Measurements from ENCODE around the gene CD300LF. TPM values are rescaled to one million over a fixed set of nuclear protein-coding genes. Genes with fewer than 3 reads are reported as not detected.

CD300LF gene
- total RNA-seq, 1 donor from 2014 or later: not detected

DNA sequence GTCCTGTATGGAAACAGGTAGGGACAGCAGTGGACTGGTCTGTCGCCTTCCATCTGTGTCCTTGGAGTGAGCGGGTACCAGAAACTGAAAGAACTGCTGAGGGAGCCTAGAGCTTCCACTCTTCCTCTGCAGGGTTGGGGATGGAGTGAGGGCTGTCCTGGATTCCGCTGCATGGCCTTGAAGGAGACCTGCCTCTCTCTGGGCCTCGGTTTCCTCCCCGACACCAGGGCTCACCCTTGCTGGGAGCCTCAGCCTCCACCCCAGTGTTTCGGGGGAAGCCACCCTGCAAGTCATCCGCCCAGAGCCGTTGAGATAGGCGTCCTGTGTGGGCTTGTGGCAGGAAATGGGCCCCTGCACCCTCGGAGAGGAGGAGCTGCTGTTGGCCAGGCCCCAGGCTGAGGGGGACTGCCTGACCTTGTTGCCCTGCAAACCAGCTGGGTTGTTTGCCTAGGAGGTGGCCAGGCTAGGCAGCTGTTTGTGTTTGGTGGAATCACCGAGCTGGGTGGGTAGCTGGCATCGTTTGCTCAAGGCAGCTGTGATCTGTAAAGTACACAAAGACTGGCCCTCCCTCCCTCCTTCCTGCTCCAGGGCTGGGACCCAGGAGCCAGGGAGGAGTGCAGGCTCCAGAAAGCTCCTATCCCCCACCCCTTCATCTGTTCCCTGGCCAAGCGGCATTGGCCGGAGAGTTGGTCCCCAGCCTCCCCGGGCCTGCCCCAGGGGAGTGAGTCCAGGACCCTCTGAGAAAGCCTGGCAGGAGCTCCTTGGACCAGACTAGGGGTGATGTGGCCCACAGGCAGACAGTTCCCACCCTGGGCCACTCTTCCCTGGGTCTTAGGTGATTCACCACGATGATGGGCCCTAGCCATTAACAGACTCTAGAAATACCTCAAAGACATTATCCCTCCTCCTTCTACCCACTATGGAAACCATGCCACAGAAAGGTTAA lies 25.6 kb upstream of the CD300LF start:
- no peak overlapping the region for H3K4me3 Mint-ChIP-seq (ENCODE audit: unreplicated experiment)
- no peak overlapping the region for H3K27ac Mint-ChIP-seq (ENCODE audit: unreplicated experiment)
- no peak for TF ChIP-seq CTCF (IDR thresholded peaks at IDR 0.05)
- H3K4me1 Mint-ChIP-seq (ENCODE audit: low read depth): peaks cover 25% of the 10 kb centered on the region
- peaks cover 28% of the 10 kb centered on the region for H3K27me3 Mint-ChIP-seq (ENCODE audit: low read depth)
- DNase-seq (ENCODE audit: low spot score): peak; percentile 68
- H3K9me3 Mint-ChIP-seq (ENCODE audit: low read depth): no peaks in the 10 kb centered on the region
- H3K36me3 Mint-ChIP-seq (ENCODE audit: low read depth): no peaks in the 10 kb centered on the region

DNA sequence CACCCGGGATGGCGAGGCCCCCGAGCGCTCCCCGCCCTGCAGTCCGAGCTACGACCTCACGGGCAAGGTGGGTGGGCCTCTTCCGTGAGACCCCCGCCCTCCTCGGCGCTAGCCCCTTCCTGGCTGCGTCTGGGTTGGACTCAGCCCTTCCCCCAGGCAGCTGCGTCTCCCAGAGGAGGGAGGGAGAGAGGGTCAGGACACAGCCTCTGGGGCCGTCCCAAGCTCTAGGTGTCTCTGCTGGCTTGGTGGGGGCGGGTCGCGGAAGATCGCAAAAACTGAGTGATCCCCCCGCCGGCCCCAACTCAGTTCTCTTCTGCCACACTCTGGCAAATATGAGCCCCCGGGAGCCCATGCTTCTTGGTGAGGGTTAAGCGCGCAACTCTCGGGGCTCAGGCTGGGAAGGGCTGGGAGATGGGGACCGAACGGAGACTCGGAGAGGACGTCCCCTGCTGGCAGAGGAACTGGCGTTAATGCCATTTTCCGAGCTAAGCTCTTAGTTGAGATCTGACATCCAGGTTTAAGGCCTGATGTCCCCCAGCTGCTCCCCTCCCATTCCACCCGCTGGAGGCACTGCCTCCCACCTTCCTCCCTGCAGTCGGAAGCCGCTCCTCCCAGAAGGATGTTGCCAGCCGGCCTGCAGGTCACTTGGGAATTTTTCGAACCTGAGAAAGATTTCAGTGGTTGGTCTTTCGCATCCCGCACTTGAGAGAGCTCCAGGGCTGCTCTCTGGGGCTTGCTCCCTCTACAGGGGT lies 24.8 kb upstream of the CD300LF start:
- peak; percentile 72 for DNase-seq (ENCODE audit: low spot score)
- TF ChIP-seq CTCF (IDR thresholded peaks at IDR 0.05): peak; percentile 73

DNA sequence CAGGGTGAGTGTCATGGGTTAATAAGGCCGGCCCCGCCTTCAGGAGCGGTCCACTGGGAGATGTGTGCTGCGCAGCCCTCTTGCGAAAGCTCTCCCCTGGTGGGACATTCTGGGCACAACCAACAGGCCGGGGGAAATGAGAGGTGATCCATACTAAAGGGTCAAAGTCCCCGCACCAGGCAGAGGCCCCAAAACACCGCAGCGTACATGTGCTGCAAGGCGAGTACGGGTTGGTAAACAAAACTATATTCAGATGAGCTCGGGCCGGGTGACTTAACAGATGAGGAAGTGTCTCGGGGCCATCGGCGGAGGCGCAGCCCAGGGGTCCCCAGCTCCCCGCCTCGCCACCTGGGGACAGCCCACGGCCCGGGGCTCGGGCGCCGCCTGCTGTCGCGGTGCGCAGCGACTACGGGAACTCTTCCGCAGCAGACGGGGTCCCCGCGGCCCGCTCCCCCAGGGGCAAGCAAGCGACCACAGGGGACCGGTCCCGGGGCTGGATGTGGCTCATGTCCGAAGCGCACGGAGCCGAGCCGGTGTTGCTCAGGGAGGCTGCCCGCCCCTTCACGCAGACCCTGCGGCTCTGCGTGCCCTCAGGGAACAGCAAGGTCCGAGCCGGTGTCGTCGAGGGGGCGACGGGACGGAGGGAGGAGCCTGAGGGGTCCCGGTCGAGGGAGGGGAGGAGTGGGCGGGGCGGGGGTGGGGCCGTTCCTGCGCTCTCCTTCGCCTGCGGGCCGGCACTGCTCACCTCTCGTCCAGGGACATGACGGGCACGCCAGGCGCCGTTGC lies 24.0 kb upstream of the CD300LF start, which contains the start of gene RAB37:
RAB37 (plus strand) TSS at position 744 of the 786 bp plus-strand sequence; CDS start at position 761, 17 bp downstream.
- DNase-seq (ENCODE audit: low spot score): peak; percentile 89
- H3K4me1 Mint-ChIP-seq (ENCODE audit: low read depth): peaks cover 12% of the 10 kb centered on the region
- peak; percentile 68 for TF ChIP-seq CTCF (IDR thresholded peaks at IDR 0.05)
- peak within 1 kb of the TSS; percentile 19 for H3K4me3 Mint-ChIP-seq (ENCODE audit: unreplicated experiment)
- peaks cover 28% of the 10 kb centered on the region for H3K27me3 Mint-ChIP-seq (ENCODE audit: low read depth)
- H3K27ac Mint-ChIP-seq (ENCODE audit: unreplicated experiment): no peak within 1 kb of the TSS
- H3K36me3 Mint-ChIP-seq (ENCODE audit: low read depth): no peaks in the 10 kb centered on the region
- no peaks in the 10 kb centered on the region for H3K9me3 Mint-ChIP-seq (ENCODE audit: low read depth)

More for the DNA sequence above, 24.8 kb upstream of the CD300LF start:
- Mint-ChIP-seq H3K27ac (ENCODE audit: unreplicated experiment) (no peak overlapping the region), H3K4me1 (ENCODE audit: low read depth) (peaks cover 19% of the 10 kb centered on the region), H3K4me3 (ENCODE audit: unreplicated experiment) (peak overlapping the region; percentile 19), H3K9me3 (ENCODE audit: low read depth) (no peaks in the 10 kb centered on the region), H3K36me3 (ENCODE audit: low read depth) (no peaks in the 10 kb centered on the region), H3K27me3 (ENCODE audit: low read depth) (peaks cover 28% of the 10 kb centered on the region)

DNA sequence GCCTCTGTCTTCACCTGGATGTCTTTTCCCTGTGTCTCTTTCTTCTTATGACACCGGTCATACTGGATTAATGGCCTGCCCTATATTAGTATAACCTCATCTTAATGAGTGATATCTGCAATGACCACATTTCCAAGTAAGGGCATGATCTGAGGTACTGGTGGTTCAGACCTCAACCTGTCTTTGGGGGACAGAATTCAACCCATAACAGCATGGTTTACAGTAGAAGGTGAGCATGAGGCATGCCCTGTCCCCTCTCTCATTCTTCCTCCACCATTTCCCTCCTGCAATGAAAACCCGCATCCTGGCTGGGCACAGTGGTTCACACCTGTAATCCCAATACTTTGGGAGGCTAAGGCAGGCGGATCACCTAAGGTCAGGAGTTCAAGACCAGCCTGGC lies 21.5 kb upstream of the CD300LF start:
- peaks cover 31% of the 10 kb centered on the region for H3K27me3 Mint-ChIP-seq (ENCODE audit: low read depth)
- no peaks in the 10 kb centered on the region for H3K36me3 Mint-ChIP-seq (ENCODE audit: low read depth)
- H3K9me3 Mint-ChIP-seq (ENCODE audit: low read depth): no peaks in the 10 kb centered on the region

More for the DNA sequence above, 21.5 kb upstream of the CD300LF start:
- no peak for TF ChIP-seq CTCF (IDR thresholded peaks at IDR 0.05)
- peaks cover 12% of the 10 kb centered on the region for H3K4me1 Mint-ChIP-seq (ENCODE audit: low read depth)
- no peak overlapping the region for H3K4me3 Mint-ChIP-seq (ENCODE audit: unreplicated experiment)
- H3K27ac Mint-ChIP-seq (ENCODE audit: unreplicated experiment): no peak overlapping the region
- DNase-seq (ENCODE audit: low spot score): no peak
